HG03460 (cell line): ENCODE data around the gene CA5B.
"Not testable (repeated sequence)": the region's sequence is repeated elsewhere in the genome, so short reads cannot be mapped to it uniquely, and the experiment has no call there.

Experiments
- ATAC-seq: cut with Tn5 transposase; IDR thresholded peaks from one replicate; pipeline ENCODE4 v1.9.1; 2021; ENCODE audit not compliant: unreplicated experiment

CA5B gene

DNA sequence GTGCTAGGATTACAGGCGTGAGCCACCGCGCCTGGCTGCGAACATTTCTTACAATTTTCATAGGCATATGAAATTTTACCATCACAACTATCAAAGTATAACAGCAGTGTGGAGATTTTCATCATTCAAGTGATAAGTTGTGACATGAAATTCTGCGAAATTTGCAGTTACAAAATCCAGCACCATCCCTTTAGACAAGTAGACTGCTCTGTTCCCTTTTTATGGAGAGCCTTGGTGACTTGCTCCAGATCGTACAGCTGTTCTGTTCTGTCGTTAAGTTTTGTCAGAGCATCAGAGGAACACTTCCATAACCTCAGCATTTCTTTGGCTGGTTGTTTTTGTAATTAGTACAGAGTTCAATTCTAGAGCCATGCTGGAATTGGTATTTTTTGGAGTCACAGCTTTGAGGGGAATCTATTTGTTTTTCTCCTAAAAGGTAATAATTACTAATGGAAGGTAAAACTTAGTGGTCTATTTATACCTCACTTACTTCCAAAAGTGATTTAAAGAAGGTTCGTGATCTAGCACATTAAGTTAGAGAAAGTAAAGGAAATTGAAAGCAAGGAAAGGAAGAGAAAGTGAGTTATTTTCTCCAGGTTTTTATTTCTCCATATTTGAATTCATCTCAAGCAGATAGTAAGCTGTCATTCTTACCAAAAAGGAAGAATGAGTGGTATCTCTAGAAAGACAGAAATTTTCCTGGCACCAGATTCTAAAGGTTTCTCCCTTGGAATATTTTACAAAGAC, 74.3 kb downstream of the CA5B start:
- ATAC-seq, result no peak

DNA sequence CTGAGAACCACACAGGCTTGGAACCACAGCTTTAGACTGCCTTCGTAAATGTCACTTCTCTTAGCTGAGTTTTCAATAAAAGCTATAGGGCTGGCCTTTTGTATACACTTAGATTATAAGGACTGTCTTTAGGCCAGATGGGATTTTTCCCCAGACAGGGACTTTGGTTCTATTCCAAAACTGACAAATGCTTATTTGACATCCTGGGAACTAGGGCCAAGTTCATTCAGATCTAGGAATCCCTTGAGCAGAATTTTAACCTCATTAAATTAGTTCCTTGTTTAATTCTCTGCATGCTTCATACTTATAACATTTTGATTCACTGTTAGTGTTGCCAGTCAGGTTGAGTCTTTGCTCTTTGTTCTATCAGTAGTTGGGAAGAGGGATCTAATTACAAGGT, 75.3 kb downstream of the CA5B start:
- ATAC-seq, result no peak

DNA sequence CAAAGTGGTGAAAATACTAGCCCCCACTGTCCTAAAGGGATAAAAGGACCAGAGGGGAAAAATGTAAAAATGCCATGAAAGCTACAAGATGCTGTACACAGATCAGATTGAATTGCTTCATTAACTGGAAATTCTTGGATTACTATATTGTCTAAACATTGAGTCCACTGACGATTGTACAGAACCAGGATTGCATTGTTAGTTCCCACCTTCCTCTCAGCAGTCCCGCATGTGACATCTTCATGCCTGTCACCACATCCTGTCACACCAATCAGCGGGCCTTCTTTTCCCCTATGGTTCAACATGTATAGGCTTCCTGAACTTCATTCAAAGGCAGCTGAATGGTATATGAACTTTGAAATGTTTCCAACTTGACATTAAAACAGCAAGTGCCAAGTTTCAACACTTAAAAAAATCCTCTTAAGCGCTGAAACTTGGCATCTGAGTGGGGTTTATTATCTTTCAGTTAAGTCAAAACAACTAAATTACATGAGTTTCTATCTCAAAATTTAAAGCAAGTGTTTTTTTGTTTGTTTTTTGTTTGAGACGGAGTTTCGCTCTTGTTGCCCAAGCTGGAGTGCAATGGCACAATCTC, 76.8 kb downstream of the CA5B start:
- no peak for ATAC-seq

DNA sequence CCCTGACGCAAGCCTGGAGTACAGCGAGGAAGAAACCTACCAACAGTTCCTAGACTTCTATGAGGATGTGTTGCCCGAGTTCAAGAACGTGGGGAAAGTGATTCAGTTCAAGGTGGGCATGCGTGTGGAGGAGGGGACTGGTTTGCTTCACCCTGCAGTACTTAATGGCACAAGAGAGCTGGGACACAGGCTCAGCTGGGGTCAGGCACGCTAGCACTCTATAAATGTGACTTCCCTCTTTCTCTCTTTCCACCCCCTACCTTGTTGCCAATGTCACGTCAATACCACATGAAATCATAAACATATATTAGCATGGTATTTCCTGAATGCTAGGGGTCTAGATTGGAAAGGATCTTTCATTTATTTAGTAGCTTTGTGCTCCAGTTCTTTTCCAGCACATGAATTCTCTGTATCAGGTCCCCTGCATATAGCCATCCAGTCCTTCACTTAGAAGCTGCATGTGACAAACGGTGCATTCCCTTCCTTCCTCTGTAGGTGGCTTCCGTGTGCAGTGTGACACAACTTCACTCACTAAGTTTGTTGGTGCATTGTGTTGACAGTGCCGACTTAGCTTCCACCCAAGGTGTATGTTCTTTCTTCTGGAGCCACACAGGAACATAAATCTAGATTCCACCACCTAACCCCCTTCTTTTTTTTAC, 77.8 kb downstream of the CA5B start:
- ATAC-seq, result no peak

DNA sequence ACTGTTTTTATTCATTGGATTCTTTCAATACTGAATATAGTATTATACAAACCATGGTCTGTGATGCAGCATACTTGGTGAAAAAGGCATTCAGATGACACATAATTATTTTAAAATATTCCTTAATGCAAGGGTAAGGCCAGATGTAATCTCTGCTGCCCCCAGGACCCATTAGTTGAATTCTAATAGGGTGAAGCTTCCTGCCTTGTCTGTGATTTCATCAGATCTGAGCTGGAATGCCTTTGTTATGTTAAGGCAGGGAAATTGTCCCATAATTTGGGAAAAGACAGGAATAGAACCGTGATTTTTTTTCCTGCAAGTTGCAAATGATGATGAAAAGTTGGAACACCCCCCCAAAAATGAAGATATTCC, 78.4 kb downstream of the CA5B start:
- ATAC-seq, result no peak

DNA sequence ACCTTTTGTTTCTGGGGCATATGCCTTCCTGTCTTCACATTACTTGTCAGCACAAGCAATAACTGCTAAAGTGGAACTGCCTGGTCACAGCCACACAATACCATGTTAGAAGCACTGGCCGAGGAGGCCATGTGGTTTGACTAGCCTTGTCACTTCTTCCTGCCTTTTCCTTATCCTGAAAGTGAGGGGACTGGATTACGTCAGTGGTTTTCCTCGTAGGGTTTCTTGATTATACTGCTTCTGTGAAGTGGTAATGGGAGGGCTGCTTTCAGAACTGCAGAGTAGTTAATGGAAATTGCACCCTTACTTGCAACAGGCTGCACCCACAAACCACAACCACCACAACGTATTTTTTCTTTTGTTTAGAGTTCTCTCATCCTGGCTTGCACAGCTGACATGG, 78.8 kb downstream of the CA5B start:
- ATAC-seq, result no peak

DNA sequence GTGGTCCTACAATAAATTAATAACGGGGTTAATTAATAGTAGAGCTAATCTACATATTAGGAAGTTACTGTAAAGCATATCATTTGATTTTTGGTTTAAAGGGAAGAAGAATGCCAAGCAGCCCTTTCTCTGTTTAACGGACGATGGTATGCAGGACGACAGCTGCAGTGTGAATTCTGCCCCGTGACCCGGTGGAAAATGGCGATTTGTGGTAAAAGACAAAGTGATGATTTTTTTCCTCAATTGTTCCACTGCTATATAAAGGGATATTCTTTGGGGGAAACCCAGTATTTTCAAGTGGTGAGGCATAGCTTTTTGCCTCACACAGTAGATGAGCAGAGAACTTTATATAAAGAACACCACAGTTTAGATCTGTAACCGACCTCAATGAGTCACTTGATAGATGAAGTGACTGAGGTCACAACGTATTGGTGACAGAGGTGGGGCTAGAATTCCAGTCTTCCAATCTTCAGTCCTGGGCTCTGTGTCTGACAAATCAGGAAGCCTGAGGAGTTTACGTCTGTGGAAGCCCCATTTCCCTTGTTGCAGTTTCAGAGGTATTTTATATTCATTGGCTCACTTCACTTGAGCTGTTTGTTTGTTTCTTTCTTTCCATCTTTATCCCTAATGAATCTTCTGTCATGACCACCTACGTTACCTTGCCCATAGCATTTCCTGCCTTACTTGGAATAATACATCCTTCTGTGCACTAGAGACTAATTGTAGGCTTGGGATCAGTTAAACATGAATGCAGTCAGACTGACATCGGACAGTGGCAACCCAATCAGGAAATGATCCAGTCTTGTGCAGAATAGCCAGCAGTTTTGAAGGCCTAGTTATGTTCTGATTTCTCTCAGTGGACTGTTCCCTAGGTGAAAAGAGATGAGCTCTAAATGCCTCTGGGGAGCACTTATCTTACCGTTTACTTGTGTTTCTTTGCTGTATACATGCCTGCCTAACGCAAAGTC, 82.3 kb downstream of the CA5B start:
- ATAC-seq, result no peak

DNA sequence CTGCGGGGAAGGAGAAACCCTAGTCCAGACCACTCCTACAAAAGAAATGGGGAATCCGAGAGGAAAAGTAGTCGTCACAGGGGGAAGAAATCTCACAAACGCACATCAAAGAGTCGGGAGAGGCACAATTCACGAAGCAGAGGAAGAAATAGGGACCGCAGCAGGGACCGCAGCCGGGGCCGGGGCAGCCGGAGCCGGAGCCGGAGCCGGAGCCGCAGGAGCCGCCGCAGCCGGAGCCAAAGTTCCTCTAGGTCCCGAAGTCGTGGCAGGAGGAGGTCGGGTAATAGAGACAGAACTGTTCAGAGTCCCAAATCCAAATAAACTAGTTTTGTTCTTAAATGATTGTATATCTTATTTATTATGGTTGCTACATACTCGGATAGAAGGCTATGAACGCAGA, 84.9 kb downstream of the CA5B start:
- no peak for ATAC-seq

DNA sequence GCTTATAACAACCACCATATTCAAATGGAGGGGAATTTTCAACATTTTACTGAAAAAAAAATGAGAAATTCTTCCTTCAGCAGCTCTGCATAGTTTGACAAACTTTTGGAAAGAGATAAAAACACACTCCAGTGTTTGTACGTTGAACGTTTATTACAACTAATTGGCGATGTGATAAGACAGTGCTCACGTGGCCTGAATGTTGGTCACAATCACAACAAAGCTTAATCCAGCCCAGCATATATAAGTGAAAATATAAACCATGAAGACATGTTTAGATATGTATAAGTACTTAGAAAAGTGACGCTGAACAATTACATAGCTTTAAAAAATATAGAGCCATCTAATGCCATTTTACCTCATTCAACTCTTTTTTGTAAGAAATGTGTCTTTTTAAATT, 87.9 kb downstream of the CA5B start:
- ATAC-seq, result no peak

DNA sequence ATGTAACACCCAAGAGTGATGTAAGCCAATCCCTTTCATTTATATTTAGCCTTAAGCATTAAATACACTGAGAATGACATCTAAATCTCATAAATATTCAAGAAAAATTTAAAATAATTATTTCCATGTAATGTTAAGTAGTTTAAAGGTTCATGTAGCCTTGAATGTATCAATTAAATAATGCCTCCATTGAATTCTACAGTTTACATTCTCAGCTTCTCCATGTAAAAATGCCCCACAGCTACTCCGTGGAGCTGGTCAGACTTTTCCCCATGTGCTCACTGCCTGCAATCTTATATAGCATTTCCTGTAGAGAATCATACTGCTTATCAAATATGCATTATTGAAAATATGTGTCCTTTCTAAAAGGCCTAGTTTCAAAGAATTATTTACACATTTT, 91.1 kb downstream of the CA5B start:
- no peak for ATAC-seq

DNA sequence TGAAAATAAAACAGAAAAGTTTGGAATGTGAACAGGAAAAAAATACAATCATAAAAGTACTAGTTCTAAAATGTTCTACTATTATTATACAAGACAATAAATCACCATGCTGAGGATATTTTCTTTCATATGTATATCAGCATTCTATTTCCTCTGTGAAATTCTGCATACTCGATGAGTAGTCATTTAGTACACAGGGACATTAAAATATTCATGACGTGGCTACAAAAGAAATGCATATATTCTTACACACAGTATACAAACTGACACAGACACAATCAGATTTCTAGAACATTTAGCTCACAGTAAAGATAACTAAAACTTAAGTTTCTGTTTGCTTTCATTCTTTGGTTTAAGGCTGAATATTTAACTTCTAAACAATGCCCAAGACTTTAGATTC, 93.3 kb downstream of the CA5B start:
- not testable (repeated sequence) for ATAC-seq

DNA sequence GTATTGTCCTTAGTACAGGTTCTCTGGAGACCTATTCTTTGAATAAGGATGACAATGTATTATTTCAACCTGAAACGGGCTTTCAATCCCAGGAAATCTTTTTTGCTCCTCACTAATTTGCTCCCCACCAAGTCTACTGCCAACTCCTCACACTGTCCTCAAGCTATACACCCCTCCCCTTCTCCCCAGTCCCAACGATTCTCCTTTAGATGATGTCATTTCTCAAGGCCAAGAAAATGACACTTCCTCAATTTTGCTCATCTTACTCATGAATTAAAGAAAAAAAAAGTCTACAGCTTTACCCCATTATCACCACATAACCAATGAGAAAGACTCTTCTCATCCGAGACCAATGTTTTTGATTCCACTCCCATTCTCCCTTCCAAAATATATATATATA, 96.0 kb downstream of the CA5B start:
- ATAC-seq, result no peak

DNA sequence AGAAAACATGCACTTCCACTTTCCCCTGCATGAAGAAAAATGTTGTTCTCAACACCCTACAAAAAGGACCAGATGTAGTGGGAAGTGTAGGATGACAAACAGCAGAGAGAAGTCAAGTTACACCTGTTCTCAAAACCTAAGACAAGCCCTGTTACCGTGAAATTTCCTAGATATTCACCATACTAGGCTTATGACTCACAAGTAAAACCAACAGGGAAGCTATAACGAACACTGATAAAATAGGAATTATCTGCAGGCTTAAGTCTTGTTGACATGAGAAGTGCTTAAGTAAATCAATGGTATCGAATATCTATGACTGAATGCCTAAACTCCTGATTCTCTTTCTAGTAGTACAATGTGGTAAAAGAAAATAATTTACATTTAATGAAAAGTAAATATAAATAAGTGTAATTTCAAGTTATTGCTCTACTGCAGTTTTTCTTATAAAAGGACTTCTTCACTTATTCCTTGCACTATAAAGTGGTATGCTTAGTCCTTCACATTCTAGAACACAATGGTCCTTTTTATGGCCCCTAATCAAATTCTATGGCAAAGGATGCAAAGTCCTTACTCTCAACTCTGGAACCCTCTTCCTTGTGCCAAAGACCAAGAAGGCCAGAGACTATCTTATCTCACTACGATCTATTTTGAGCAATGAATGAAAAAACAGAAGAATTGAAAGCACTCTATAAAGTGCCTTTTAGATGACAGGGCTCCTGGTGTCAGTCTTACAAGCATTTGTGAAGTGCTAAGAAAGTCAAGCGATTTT, 96.9 kb downstream of the CA5B start:
- ATAC-seq, result no peak
